ENCODE results near the gene LIF.

GRCh38 chr22:30270832-30271231, 24.3 kb upstream of the LIF start:
- no peak for TF ChIP-seq CTCF (IDR thresholded peaks at IDR 0.05; ENCODE audit: low read depth, low read length, missing input control)
- no peak for TF ChIP-seq FOXA1 (IDR thresholded peaks at IDR 0.05)
- no peak for TF ChIP-seq EGR1 (IDR thresholded peaks at IDR 0.05; ENCODE audit: low read depth in 2 of 2)
- no peak for TF ChIP-seq RAD21 (IDR thresholded peaks at IDR 0.05)
- TF ChIP-seq YY1 (IDR thresholded peaks at IDR 0.05), result no peak
- no peak for TF ChIP-seq MAX (IDR thresholded peaks at IDR 0.05)
- TF ChIP-seq ATF3 (IDR thresholded peaks at IDR 0.05), result no peak
- TF ChIP-seq NR2F2 (IDR thresholded peaks at IDR 0.05), result no peak
- no peak for TF ChIP-seq RXRA (IDR thresholded peaks at IDR 0.05)
- no peak for TF ChIP-seq REST (IDR thresholded peaks at IDR 0.05)
- TF ChIP-seq JUND (IDR thresholded peaks at IDR 0.05), result no peak
- no peak for TF ChIP-seq TAF1 (conservative IDR thresholded peaks at IDR 0.05)

Measured in liver (tissue), 3 donors.